GM18861 (cell line): ENCODE measurements around the gene BFAR.
"Not testable (repeated sequence)": the region's sequence is repeated elsewhere in the genome, so short reads cannot be mapped to it uniquely, and the experiment has no call there.

Experiments used
- ATAC-seq: cut with Tn5 transposase; IDR thresholded peaks from one replicate; pipeline ENCODE4 v1.9.1; 2021; ENCODE audit not compliant: unreplicated experiment

BFAR gene

DNA sequence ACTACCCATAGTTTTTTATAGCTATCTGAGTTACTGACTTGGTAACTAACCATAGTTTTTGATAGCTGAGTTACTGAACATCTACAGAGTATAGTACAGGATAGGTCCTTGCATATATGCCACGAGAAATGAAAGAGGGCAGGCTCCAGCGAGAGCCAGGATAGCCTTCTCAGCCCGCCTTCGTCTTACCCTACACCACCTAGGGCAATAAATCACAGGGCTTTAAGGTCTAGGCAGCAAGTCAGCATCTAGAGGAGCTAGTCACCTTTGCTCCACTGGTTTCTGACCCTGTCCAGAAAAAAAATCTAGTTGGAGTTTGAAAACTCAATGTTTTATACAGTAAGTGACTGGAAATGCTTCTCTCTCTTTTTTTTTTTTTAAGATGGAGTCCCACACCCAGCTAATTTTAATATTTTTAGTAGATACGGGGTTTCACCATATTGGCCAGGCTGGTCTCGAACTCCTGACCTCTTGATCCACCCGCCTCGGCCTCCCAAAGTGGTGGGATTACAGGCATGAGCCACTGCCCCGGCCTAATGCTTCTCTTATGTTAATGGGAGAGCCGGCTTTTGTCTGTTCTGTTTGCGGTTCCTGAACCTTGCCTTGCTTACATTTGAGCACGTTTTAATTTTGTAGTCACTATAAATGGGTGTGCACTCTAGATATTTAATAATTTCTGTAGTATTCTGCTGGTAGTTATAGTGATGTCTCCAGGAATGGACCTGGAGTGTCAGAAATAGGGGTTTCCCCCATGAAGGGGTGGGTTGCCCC is 2.8 kb downstream of the BFAR start:
- ATAC-seq: no peak

DNA sequence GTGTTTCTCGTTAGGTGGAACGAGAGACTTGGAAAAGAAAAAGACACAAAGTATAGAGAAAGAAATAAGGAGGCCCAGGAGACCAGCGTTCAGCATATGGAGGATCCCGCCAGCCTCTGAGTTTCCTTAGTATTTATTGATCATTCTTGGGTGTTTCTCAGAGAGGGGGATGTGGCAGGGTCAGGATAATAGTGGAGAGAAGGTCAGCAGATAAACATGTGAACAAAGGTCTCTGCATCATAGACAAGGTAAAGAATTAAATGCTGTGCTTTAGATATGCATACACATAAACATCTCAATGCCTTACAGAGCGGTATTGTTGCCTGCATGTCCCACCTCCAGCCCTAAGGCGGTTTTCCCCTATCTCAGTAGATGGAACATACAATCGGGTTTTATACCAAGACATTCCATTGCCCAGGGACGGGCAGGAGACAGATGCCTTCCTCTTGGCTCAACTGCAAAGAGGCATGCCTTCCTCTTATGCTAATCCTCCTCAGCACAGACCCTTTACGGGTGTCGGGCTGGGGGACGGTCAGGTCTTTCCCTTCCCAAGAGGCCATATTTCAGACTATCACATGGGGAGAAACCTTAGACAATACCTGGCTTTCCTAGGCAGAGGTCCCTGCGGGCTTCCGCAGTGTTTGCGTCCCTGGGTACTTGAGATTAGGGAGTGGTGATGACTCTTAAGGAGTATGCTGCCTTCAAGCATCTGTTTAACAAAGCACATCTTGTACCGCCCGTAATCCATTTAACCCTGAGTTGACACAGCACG is 3.6 kb downstream of the BFAR start:
- ATAC-seq: not testable (repeated sequence)

DNA sequence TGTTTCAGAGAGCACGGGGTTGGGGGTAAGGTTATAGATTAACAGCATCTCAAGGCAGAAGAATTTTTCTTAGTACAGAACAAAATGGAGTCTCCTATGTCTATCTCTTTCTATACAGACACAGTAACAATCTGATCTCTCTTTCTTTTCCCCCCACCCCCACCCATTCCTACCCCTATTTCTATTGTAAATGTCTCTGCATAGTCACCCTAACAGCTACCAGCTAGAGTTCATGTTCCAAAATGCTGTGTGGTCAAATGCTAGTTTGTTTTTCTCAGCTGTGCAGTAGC is 4.1 kb downstream of the BFAR start:
- not testable (repeated sequence) for ATAC-seq

DNA sequence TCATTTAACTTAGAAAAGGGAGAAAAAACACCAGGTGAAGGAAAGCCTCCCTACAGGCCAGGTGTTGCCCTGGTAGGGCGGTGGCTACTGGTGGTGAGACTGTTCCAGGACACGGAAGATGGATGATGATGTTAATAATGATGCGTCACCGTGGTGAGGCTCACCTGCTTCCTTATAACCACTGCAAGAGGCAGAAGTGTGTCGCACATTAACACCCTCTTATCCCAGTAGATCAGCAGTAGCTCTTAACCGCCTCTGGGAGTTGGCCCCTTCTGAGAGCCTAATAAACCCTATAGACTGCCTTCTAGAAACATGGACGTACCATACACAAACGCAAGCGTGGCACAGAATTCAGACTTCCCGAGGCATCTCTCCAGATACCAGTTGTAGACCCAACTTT is 7.8 kb downstream of the BFAR start:
- no peak for ATAC-seq

DNA sequence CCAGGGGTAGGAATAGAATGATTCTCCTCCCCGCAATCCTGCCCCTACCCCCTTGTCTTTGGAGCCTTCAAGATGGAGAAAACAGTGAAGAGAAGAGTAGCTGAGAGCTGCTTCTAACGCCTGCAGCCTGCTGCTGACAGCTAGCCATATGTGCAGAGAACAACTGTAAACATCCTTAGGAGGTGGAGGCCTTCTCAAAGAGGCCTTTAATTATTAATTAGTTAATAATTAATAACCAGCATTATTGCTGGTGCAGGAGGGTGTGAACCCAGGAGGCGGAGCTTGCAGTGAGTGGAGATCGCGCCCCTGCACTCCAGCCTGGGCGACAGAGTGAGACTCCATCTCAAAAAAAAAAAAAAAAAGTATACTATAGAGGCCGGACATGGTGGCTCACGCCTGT is 8.5 kb downstream of the BFAR start:
- no peak for ATAC-seq

DNA sequence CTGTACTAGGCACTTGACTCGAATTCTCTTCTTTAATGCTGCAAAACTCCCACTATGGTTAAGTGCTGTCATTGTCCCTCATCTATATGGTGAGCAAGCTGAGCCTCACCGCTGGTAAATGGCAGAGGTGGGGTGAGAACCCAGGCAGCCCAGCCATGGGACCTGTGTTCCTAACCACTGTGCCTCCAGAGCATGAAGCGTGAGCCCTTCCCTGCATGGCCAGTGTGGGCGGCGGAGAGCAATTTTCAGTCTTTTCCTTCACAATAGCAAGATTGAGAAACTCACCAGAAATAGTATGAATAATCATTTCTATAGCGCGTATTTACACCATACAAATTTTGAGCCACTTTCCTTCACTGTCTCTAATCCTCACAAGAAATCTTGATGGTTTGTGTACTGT is 9.2 kb downstream of the BFAR start:
- ATAC-seq: no peak

DNA sequence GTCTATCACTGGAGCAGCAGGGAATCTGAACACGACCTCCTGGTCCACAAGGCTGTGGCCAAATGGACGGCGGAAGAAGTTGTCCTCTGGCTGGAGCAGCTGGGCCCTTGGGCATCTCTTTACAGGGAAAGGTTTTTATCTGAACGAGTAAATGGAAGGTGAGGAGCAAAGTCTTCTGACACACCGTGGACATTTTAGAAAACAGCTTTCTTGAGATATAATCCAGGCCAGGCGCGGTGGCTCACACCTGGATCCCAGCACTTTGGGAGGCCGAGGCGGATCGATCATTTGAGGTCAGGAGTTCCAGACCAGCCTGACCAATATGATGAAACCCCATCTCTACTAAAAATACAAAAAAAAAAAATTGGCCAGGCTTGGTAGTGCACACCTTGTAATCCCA is 17.1 kb downstream of the BFAR start:
- ATAC-seq: no peak

DNA sequence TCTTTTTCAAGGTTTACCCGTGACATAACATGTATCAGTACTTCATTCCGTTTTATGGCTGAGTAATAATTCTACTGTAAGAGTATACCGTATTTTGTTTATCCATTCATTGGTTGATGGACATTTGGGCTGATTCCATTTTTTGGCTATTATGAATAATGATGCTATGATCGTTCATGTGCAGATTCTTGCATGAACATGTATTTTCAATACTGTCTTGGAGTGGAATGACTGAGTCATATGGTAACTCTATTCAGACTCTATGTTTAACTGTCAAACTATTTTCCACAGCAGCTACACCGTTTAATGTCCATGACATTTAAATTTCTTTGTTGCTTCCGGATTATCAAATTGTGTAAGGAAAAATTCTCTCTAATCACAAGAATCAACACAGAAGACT is 17.9 kb downstream of the BFAR start:
- ATAC-seq: no peak

DNA sequence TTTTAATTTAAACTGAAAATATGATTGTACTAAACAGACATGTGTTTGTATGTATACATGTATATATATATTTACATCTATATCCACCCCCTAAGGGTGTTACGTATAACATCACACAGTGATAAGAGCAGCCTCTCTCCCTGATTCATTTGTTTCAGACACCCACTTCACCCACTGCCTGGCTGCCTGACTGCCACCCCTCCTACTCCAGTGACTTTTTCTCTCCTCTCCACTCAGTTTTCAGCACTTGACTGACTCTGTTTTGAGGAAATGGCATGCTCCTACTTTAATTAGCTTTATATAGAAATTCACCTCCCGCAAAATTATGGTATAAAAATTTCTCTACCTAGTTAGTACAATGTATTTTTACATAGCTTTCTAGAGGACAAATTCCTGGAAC is 20.0 kb downstream of the BFAR start:
- no peak for ATAC-seq

DNA sequence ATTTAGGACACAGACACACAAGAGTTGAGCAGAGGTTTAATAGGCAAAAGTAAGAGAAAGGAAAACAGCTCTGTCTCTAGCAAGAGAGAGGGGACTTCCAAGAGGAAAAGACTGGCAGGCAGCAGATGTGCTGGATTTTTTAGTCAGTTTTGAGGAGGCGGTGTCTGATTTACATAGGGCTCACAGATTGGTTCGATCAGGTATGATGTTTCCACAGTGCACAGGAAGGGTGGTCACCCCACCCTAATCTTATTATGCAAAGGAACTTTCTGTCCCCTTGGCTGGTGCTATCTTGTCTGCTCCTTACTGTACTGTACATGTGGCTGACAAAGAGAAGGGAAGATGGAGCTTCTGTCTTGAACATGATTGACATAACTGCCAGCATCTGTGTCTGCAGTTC is 25.3 kb downstream of the BFAR start:
- peak; percentile 67 for ATAC-seq

DNA sequence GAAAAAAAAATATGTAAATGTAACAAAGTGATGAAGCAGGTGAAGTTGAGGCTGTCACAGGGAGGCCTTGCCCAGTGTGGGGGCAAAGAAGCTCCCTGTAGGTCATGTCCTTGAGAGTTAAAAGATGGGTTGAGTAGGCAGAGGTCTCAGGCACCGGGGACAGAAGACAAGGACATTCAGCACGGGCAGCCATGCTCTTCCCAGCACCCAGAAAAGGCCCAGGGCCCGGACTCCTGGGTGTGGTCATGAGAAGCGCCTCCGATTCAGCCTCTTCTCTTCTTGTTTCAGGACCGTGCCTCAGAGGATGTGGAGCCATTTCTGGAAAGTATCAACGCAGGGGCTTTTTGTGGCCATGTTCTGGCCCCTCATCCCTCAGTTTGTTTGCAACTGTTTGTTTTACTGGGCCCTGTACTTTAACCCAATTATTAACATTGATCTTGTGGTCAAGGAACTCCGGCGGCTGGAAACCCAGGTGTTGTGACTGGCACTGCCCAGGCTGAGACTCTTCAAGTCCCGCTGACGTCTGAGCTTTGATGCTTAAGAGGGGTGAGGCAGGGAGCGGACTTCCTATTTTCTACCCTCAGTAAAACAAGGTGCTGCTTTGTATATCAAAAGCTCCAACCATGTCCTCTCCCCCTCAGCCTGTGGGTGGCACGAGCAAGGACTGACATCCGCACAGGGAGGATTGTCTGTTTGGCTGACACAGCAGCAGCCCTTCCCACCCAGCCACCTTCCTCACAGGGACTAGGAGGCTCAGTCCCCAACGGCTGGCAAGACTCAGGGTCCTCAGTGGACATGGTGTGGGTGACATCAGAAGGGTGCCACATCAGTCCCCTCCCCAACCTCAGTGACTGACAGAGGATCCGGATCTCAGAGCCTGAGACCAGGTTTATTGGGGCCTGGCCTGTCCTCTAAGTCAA is 34.9 kb downstream of the BFAR start:
- no peak for ATAC-seq

DNA sequence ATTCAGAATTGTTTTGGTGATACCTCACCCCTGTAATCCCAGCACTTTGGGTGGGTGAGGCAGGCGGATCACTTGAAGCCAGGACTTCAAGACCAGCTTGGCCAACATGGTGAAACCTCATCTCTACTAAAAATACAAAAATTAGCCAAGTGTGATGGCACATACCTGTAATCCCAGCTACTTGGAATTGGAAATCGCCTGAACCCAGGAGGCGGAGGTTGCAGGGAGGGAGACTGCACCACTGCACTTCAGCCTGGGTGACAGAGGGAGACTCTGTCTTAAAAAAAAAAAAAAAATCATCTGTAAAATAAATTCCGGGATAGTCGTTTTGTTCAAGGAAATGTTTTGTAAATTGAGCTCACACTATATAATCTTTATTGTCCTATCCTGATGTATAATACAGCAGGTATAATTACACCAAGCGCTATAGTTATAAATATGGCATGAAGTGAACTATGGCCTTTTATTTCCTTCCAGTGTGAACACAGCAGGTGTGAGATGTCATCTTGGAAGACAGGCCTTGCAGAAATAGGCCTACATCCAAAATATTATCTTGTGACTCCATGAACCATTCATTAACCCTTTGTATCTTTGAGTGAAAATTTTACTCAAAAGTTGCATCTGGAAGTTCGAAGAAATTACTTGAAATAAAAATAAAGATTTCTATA is 35.9 kb downstream of the BFAR start:
- ATAC-seq: no peak

DNA sequence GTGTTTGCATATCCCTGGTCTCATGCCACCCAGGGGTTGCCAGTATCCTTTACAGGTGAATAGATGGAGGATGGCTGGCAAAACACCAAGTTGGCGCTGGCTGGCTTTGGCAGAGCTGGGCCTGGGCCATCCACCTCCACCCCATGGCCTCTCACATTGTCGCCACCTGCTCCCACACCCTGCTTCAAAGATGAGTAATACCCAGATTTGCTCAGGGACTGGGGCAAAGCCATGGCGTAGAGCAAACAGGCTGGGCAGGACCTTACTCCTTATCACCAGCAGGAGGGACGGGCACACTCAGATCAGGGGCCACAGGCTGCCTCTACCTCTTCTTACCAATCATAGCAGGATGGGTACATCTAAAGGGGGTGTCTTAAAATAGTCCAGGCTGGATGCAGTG is 37.0 kb downstream of the BFAR start:
- no peak for ATAC-seq

DNA sequence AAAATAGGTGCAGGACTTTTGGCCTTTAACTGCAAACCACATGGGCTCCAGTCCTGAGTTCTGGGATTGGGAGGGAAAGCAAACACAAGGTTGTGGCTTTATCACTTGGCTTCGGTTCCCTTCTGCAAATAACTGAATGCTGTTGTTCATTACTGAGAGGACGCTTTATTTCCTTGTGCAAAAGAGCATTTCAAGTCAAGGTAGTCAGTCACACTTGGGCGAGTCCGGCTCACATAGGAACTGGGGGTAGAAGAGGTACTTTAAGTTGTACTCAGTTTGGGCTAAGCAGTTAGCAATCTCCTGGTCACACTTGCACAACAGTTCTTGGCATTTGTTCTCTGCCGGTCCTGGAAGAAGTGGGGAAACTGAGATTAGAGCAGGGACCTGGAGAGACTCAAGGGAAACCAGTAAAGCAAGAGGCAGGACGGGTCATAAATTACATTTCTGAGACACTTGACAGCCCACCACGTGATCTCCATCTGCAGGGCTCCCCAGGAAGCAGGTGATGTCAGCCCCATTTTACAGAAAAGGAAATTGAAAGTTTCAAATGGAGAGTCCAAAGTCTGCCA is 39.7 kb downstream of the BFAR start:
- peak; percentile 54 for ATAC-seq

DNA sequence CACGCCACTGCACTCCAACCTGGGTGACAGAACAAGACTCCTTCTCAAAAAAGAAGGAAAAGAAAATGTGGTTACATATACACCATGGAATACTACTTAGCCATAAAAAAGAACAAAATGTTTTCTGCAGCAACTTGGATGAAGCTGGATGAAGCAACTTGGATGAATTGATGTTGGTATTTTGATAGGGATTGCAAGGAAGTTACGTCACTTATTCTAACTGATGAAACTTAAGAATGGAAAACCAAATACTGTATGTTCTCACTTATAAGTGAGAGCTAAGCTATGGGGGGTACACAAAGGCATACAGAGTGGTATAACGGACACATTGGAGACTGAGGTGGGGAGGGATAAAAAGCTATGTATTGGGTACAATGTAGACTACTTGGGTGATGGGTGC is 43.9 kb downstream of the BFAR start:
- no peak for ATAC-seq

DNA sequence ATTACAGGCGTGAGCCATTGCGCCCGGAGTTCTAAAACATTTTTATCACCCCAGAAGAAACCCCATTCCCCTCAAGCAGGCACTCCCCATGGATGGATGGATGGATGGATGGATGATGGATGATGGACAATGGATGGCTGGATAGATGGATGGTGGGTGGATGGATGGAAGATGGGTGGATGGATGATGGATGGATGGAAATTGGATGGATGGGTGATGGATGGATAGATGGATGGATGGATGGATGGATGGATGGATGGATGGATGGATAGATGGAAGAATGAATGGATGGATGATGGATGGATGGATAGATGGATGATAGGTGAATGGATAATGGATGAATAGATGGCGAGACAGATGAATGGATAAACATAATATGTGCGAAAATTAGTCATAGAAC is 44.9 kb downstream of the BFAR start:
- no peak for ATAC-seq

DNA sequence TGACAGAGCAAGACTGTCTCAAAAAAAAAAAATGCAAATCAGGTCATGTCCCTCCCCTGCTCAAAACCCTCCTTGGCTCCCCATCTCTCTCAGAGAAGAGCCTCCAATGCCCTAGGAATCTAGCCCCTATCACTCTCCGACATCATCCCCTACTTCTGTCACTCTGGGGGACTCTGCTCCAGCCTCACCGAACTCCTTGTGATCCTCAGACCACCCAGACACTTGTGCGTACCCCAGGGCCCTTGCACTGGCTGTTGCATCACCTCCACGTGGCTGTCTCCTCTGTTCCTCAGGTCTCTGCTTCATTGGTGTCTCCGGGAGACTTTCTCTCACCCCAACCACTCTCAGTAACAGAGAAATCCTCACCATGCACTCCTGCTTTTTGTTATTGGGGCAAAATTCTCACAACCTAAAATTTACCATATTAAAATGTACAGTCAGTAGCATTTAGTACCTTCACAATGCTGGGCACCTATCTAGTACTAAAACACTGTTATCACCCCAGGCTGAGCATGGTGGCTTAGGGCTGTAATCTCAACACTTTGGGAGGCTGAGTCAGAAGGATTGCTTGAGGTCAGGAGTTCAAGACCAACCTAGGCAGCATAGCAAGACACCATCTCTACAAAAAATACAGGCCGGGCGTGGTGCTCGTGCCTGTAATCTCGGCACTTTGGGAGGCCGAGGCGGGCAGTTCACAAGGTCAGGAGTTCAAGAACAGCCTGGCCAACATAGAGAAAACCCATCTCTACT is 46.2 kb downstream of the BFAR start:
- ATAC-seq: no peak

DNA sequence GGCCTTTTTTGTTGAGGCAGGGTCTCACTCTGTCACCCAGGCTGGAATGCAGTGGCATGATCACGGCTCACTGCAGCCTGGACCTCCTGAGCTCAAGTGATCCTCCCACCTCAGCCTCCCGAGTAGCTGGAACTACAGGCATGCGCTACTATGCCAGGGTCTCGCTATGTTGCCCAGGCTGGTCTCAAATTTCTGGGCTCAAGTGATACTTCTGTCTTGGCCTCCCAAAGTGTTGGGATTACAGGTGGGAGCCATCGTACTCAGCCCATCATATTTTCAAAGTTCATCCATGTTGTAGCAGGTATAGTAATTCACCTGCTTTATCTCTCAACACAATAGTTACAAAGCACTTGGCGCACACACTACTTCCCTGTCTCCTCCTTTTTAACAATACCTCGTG is 47.6 kb downstream of the BFAR start:
- not testable (repeated sequence) for ATAC-seq

DNA sequence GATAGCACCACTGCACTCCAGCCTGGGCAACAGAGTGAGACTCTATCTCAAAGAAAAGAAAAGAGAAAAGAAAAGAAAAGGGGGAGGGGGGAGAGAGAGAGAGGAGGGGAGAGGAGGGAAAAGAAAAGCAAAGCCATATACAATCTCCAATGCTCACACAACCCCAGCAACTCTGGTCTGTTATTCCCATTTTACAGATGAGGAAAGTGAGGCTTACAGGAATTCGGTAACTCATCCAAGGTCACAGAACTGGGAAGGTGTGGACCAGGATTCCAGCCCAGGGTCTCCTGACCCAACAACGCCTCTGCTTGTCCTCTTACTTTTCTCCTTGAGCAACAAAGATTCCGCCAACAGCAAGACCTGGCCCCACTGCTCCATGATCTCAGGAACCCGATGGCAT is 48.4 kb downstream of the BFAR start:
- ATAC-seq: no peak

DNA sequence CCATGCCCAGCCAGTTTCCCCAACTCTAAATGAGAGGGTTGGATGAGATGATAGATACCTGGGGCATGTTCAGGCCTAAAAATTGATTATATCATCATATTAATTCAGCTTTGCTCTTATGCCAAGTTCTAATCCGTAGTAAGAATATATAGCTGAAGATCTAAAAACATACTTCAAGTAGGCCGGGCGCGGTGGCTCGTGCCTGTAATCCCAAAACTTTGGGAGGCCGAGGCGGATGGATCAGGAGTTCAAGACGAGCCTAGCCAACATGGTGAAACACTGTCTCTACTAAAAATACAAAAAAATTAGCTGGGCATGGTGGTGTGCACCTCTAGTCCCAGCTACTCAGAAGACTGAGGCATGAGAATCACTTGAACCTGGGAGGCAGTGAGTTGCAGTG is 49.4 kb downstream of the BFAR start:
- ATAC-seq: no peak
